AG08395 (cell line): ENCODE measurements around the gene ABCG4.

Experiments
- DNase-seq: peaks from one replicate; pipeline ENCODE4 v3.0.0; 2012; ENCODE audit warnings: mixed read lengths, low spot score

ABCG4 gene

DNA sequence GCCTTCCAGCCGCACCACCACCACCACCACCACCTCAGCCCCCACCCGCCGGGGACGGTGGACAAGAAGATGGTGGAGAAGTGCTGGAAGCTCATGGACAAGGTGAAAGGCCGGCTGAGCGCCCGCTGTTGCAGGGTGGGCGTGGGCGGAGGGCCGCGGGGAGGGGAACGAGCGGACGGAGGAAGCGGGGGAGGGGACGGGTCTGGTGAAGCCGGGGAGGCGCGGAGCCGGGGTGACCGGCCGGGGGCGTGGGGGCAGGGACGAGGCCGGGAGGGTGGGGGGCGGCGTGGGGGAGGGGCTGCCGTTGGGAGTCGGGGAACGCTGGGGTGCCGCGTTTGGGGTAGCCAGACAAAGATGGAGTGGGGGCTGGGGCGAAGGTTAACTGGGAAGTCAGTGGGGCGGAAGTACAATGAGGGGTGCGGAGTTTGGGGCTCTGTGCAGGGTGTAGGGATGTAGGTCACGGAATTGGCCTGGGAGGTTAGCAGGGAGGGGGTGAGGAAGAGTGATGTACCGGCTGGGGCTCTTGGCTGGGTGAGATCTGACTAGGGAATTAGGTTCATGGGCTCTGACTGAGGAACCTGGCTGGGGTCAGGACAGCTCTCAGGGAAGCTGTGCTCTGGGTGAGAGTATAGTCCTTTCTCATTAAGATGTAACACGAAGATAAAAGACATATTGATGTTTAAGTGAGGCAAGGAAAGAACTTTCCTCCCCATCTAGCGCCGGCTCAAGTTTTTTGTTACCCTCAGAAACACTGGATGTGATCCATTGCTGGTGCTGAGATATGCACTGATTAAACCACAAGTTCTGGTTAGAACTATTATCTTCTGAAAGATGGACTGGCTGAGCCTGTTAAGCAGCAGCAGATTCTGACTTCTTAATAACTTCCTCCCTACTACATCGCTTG, 57.9 kb downstream of the ABCG4 start:
- DNase-seq, result no peak

DNA sequence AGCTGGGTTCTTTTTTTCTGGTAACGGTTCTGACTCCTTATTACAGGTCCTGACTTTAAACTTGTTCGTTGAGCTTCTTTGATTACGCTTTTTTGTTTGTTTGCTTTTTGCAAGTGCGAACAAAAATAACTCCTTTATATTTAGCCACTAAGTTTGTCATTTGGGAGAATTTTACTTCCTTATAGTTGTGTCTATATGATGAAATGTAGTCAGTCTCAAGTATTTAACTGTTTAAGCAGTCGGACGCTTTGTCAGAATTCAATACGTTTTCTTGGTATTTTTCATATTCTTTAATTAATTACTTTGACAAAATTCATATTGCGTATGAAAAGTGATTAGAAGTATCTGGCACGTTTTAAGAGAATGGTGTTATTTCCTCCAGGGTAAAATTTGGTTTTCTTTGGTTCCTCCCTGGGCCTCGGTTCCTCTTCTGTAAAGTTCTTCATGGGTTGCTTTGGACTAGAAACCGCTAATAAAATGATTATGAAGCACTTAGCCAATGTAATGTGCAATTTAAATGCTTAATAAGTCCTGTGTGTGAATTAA, 58.6 kb downstream of the ABCG4 start:
- DNase-seq, result no peak

DNA sequence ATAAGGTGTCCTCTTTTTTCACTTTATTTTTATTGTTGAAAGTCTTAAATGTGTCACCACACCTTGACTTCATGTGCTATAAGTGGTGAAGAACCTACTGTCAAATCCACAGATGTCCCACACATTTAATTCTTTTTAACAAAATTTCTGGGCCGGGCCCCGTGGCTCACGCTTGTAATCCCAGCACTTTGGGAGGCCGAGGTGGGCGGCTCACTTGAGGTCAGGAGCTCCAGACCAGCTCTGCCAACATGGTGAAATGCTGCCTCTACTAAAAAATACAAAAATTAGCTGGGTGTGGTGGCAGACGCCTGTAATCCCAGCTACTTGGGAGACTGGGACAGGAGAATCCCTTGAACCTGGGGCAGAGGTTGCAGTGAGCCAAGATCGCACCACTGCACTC, 60.3 kb downstream of the ABCG4 start:
- no peak for DNase-seq

DNA sequence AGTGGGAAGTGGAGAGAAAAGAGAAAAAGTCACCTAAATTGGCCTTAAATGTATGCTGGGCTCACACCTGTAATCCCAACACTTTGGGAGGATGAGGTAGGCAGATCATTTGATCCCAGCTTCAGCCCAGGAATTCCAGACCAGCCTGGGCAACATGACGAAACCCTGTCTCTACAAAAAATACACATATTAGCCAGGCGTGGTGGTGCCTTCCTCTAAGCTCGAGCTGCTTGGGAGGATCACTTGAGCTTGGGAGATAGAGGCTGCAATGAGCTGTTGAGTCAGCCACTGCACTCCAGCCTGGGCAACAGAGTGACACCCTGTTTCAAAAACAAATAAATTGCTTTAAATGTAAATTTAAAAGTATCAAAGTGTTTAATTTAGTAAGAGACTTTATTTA, 61.2 kb downstream of the ABCG4 start:
- no peak for DNase-seq
